Measurements from ENCODE around the gene DSC1.

DNA sequence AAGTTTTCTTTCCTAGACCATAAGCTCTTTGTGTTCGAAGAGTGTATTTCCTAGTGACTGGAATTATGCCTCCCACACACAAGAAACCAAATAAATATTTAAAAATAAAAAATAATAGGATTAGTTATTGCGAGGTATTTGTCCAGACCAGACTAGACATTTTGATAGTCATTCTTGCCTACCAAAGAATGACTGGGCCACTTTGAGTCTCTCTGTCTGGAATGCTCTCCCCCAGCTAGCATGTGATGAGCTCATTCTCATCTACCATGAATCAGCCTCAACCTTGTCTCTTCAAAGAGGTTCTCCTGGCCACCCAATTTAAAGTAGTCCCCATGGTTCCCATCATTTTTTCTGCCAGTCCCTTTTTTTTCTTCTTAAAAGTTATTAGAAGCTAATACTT lies 13.9 kb upstream of the DSC1 start:
- TF ChIP-seq EZH2 (IDR thresholded peaks at IDR 0.05) (no peak), CTCF (IDR thresholded peaks at IDR 0.05) (no peak)
